Measurements from ENCODE around the gene RXRB.

The RXRB gene

DNA sequence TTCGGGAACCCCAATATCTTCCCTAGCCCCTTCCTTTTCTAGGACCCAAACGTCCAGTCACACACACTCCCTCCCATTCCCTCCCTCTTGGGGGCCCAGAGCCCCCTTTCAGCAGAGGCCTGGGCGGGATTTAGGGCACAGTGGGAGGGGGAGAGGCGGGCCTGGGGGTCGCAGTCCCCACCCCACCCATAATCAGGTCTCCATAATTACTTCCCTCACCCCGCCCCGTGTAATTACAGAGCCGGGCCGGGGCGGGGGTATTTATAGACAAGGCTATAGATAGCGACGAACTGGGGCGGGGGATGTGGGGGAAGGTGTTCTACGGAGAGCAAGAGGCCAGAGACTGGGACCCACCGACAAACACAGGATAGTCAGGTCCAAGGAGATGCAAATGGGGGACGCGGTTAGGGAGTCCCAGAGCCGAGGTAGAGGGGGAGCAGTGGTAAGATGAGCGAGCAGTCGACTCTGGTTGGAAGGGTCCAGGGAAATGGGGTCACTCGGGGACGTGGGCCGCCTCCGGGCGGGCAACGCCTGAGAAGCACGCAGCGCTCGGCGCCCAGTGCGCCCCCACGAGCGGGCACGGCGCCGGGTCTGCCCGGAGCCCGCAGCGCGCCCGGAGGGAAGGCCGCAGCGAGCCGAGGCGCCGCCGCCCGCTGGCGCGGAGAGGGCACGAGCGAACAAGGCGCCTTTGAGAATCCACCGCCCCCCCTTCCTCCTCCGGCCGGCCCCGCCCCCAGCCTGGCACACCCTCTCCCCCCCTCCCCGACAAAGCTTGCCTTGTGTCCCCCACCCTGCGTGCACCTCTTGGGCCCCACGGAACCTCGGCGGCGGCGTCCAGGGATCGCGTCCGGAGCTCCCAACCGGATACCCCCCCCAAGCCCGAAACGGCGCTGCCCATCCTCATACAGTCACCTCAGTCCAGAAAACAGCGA, 7.5 kb downstream of the RXRB start:
- no peak overlapping the region for H3K9ac ChIP-seq (ENCODE audit: low read length)

DNA sequence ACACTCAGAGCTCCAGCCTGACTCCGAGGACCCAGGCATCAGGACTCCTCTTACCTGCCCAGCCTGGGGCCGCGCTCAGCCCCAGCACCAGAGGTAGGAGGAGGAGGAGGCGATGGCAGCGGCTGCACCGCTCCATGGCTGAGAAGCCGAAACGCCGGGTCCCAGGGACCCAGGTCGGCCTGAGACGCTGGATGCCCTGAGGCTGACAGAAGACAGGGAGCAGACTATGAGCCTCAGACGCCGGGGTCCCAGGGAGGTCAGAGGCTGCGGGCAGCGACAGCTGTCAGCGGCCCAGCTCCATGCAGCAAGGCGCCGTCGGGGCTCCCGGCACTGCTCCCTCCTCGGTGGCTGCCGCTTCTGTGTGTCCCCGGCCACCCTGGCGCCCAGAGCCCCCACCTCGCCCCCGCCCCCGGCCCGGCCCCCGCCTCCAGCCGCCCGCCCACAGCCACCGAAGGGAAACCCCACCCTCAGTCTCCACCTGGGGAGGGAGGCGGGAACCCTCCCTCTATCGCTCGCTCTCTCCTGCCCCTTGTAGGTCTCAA, 8.3 kb downstream of the RXRB start, which contains the start of gene COL11A2:
Gene COL11A2, minus strand, starts transcription at position 363 of the 542 bp plus-strand sequence. Its CDS starts 227 bp downstream, at position 136.
- H3K36me3 ChIP-seq (ENCODE audit: control insufficient read depth, low read depth, low read length), result peaks cover 8% of the 10 kb centered on the region
- no peak within 1 kb of the TSS for H3K27ac ChIP-seq (ENCODE audit: low read length)
- peaks cover 10% of the 10 kb centered on the region for H3K4me1 ChIP-seq (ENCODE audit: control insufficient read depth, low read depth, low read length)
- H3K27me3 ChIP-seq (ENCODE audit: control insufficient read depth, insufficient read depth, low read length), result peaks cover 31% of the 10 kb centered on the region
- H3K4me3 ChIP-seq (ENCODE audit: low read length), result peak within 1 kb of the TSS; percentile 67
- H3K9ac ChIP-seq (ENCODE audit: low read length), result no peak within 1 kb of the TSS
- H3K9me3 ChIP-seq (ENCODE audit: control insufficient read depth, low read depth, low read length), result no peaks in the 10 kb centered on the region

More for the DNA sequence above, 7.5 kb downstream of the RXRB start:
- H3K9me3 ChIP-seq (ENCODE audit: control insufficient read depth, low read depth, low read length), result no peaks in the 10 kb centered on the region
- peak overlapping the region; percentile 67 for H3K4me3 ChIP-seq (ENCODE audit: low read length)
- H3K27ac ChIP-seq (ENCODE audit: low read length), result no peak overlapping the region
- peaks cover 10% of the 10 kb centered on the region for H3K4me1 ChIP-seq (ENCODE audit: control insufficient read depth, low read depth, low read length)
- peaks cover 8% of the 10 kb centered on the region for H3K36me3 ChIP-seq (ENCODE audit: control insufficient read depth, low read depth, low read length)
- H3K27me3 ChIP-seq (ENCODE audit: control insufficient read depth, insufficient read depth, low read length), result peaks cover 31% of the 10 kb centered on the region

DNA sequence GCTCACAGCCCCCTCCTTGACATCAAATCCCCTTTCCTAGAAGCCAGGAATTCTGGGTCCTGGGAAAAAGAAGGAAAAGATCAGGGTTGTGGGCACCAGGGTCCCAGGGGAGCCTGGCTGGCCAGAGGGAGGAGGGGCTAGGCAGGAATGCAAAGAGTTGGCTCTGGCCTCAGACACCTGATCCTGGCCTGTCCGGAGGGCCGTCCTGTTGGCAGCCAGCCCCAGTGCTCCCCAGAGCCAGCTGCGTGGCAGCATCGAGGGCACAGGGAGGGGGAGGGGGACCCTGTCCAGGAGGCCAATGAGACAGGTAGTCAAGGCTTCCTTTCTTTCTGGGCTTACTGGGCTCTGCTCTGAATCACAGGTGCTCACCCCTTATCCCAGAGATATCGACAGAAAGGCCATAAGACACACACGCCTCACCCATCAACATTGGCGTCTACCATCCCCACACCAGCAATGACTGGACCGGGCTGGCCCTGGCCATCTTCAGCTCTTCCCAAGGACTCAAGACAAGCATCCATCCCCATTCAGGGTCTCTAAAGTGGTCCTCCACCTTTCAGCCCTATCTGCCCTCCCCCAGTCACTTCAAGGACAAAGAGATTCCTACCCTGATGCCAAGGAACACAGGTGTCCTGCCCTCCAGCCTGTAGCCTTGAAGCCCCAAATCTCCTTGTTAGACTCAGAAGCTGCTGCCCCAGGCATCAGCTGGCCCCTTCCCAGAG, 8.9 kb downstream of the RXRB start:
- Histone ChIP-seq H3K9ac (ENCODE audit: low read length) (no peak overlapping the region), H3K4me1 (ENCODE audit: control insufficient read depth, low read depth, low read length) (peaks cover 10% of the 10 kb centered on the region), H3K27ac (ENCODE audit: low read length) (no peak overlapping the region), H3K36me3 (ENCODE audit: control insufficient read depth, low read depth, low read length) (peaks cover 8% of the 10 kb centered on the region), H3K4me3 (ENCODE audit: low read length) (peak overlapping the region; percentile 67), H3K27me3 (ENCODE audit: control insufficient read depth, insufficient read depth, low read length) (peaks cover 31% of the 10 kb centered on the region), H3K9me3 (ENCODE audit: control insufficient read depth, low read depth, low read length) (no peaks in the 10 kb centered on the region)

DNA sequence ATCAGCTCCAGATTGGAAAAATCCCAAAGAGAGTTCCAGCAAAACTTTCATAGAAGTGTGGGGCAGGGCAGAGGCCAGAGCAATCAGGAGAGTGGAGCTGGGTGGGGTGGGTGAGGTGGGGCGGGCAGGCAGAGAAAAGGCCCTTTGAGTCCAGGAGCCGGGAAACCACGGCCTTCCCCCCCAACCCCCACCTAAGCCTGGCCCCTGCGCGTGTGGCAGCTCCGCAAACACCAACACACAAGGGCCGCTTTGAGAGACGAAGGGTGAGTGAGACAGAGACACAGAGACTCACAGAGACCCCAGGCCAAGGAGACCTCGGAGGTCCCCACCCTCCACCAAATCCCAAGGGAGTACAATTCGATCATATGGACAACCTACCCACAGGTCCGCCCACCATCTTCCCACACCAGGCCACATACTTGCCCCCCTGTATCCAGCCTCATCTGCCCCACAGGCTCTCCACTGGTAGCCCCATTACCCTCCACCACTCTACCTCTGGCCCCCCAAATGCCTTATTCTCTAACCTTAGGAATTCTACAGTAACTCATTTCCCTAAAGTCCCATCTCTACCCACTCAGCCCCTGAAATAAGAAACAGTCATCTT, 9.9 kb downstream of the RXRB start:
- no peak overlapping the region for H3K4me3 ChIP-seq (ENCODE audit: low read length)
- H3K9ac ChIP-seq (ENCODE audit: low read length), result no peak overlapping the region
- H3K4me1 ChIP-seq (ENCODE audit: control insufficient read depth, low read depth, low read length), result peaks cover 10% of the 10 kb centered on the region
- H3K36me3 ChIP-seq (ENCODE audit: control insufficient read depth, low read depth, low read length), result peaks cover 2% of the 10 kb centered on the region
- no peaks in the 10 kb centered on the region for H3K9me3 ChIP-seq (ENCODE audit: control insufficient read depth, low read depth, low read length)
- no peak overlapping the region for H3K27ac ChIP-seq (ENCODE audit: low read length)
- peaks cover 31% of the 10 kb centered on the region for H3K27me3 ChIP-seq (ENCODE audit: control insufficient read depth, insufficient read depth, low read length)

DNA sequence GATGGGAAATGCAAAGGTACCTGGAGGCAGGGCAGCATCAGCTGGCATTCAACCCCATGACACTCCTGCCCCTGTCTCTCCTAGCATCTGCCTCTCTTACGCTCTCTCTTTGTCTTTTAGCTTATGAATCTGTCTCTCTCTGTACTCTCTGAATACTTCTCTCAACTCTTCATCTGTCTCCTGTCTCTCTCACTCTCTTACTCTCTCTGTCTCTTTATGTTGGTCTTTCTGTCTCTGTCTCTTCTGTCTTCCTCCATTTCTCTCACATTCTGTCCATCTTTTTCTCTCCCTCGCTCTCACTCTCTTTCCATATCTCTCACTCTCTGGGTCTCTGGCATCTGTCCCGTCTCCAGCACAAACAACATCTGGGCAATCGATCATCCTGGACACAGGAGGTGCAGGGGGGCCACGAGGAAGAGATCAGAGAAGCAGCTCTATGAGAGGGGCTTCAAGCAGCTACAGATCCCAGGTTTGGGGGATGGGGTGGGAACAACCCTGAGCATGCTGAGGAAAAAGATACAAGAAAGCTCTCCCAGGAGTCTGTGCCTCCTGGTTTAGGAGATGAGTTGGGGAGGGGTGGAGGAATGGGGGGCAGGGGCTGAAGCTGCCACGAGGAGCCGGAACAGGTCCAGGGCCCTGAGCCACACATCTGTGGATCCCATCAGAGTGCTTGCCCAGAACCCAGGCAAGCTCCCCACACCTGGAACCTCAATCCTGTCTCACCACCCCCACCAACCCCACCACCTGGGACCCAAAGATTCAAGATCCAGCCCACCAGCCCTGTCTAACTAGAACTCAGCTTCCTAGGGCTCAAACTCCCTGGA, 10.6 kb downstream of the RXRB start:
- peaks cover 10% of the 10 kb centered on the region for H3K4me1 ChIP-seq (ENCODE audit: control insufficient read depth, low read depth, low read length)
- H3K9ac ChIP-seq (ENCODE audit: low read length), result no peak overlapping the region
- H3K27ac ChIP-seq (ENCODE audit: low read length), result no peak overlapping the region
- no peaks in the 10 kb centered on the region for H3K9me3 ChIP-seq (ENCODE audit: control insufficient read depth, low read depth, low read length)
- H3K27me3 ChIP-seq (ENCODE audit: control insufficient read depth, insufficient read depth, low read length), result peaks cover 31% of the 10 kb centered on the region
- no peaks in the 10 kb centered on the region for H3K36me3 ChIP-seq (ENCODE audit: control insufficient read depth, low read depth, low read length)
- H3K4me3 ChIP-seq (ENCODE audit: low read length), result no peak overlapping the region

DNA sequence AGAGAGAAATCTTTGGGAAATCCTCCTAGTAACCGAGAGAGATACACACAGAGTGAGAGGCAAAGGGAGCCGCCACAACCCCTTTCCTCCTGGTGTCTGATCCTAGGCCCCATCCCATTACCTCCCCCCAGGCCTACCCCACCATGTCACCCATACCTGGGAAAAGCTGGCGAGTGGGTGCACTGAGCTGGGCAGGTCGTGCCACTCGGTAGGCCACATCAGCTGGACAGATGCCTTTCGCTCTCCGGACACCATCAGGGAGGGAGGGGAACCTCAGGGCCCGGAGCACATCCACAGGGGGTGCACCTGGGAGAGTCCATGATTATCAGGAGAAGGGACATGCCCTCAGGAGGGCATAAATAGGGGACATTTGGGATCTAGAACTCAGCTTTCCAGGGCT, 11.3 kb downstream of the RXRB start:
- Histone ChIP-seq H3K9me3 (ENCODE audit: control insufficient read depth, low read depth, low read length) (no peaks in the 10 kb centered on the region), H3K27ac (ENCODE audit: low read length) (no peak overlapping the region), H3K9ac (ENCODE audit: low read length) (no peak overlapping the region), H3K4me1 (ENCODE audit: control insufficient read depth, low read depth, low read length) (peaks cover 10% of the 10 kb centered on the region), H3K36me3 (ENCODE audit: control insufficient read depth, low read depth, low read length) (no peaks in the 10 kb centered on the region), H3K27me3 (ENCODE audit: control insufficient read depth, insufficient read depth, low read length) (peaks cover 31% of the 10 kb centered on the region), H3K4me3 (ENCODE audit: low read length) (no peak overlapping the region)

DNA sequence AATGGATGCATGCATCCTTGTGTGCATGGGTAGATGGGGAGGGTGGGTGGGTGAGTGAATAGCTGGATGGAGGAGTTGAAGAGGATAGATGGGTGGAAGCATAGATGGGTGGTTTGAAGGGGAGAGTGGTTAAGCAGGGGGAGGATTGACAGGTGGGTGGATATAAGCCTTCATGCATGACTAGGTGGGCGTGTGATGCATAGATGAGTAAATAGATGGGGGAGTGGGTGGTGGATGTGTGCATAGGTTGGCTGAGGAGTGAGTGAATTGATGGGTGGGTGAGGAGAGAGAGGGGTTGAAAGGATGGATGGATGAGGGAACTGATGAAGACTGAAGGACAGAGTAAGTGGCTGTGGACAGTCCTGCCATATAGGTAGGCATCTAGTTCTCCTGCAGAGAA, 12.7 kb downstream of the RXRB start:
- no peaks in the 10 kb centered on the region for H3K9me3 ChIP-seq (ENCODE audit: control insufficient read depth, low read depth, low read length)
- no peaks in the 10 kb centered on the region for H3K36me3 ChIP-seq (ENCODE audit: control insufficient read depth, low read depth, low read length)
- H3K27me3 ChIP-seq (ENCODE audit: control insufficient read depth, insufficient read depth, low read length), result peaks cover 21% of the 10 kb centered on the region
- H3K4me1 ChIP-seq (ENCODE audit: control insufficient read depth, low read depth, low read length), result peaks cover 10% of the 10 kb centered on the region
- H3K9ac ChIP-seq (ENCODE audit: low read length), result no peak overlapping the region
- no peak overlapping the region for H3K27ac ChIP-seq (ENCODE audit: low read length)
- H3K4me3 ChIP-seq (ENCODE audit: low read length), result no peak overlapping the region

DNA sequence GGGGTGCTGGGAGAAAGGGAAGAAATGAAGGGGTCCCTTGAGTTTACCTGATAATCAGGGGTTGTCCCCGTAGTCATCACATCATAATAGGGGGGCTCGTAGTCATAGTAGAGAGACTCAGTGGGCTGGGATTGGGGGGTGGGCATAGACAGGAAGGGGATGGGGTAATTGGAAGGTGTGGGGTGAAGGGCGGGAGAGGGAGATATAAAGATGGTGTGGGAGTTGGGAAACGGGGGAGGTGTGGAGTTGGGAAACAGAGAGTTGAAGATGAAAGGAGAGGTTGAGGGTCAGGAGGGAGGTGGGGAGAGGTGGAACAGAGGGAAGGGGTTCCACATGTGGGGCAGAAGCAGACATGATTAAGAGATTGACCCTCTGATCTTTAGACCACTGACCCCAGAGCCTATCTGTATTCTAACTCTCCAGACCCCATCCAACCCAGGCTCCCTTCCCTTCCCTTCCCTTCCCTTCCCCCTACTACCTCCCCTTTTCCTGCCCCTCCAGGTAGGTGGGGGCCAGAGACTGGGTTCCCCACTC, 14.7 kb downstream of the RXRB start:
- H3K27me3 ChIP-seq (ENCODE audit: control insufficient read depth, insufficient read depth, low read length), result peaks cover 2% of the 10 kb centered on the region
- H3K4me3 ChIP-seq (ENCODE audit: low read length), result no peak overlapping the region
- no peak overlapping the region for H3K27ac ChIP-seq (ENCODE audit: low read length)
- no peak overlapping the region for H3K9ac ChIP-seq (ENCODE audit: low read length)
- H3K4me1 ChIP-seq (ENCODE audit: control insufficient read depth, low read depth, low read length), result no peaks in the 10 kb centered on the region
- H3K36me3 ChIP-seq (ENCODE audit: control insufficient read depth, low read depth, low read length), result no peaks in the 10 kb centered on the region
- no peaks in the 10 kb centered on the region for H3K9me3 ChIP-seq (ENCODE audit: control insufficient read depth, low read depth, low read length)

DNA sequence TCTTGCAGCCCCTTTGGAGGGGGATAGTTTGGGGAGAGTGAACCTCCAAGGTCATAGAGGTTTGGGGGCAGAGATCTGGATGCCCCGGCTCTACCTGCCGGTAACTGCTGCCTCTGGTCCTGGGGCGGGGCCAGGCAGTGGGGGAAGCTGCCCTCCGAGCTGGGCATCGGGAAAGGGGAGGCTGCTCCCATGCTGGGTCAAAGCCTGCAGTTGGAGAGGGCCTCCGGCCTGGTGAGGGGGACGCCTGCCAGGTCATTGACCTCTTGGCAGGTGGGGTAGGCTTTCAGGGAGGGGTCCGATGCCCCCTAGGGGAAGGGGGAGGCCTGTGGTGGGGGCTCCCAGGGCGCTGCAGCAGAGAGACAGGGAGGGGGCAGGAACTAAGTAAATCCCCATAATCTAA, 15.3 kb downstream of the RXRB start:
- H3K27me3 ChIP-seq (ENCODE audit: control insufficient read depth, insufficient read depth, low read length), result no peaks in the 10 kb centered on the region
- no peaks in the 10 kb centered on the region for H3K4me1 ChIP-seq (ENCODE audit: control insufficient read depth, low read depth, low read length)
- H3K4me3 ChIP-seq (ENCODE audit: low read length), result no peak overlapping the region
- H3K9me3 ChIP-seq (ENCODE audit: control insufficient read depth, low read depth, low read length), result no peaks in the 10 kb centered on the region
- H3K36me3 ChIP-seq (ENCODE audit: control insufficient read depth, low read depth, low read length), result no peaks in the 10 kb centered on the region
- no peak overlapping the region for H3K27ac ChIP-seq (ENCODE audit: low read length)
- no peak overlapping the region for H3K9ac ChIP-seq (ENCODE audit: low read length)

DNA sequence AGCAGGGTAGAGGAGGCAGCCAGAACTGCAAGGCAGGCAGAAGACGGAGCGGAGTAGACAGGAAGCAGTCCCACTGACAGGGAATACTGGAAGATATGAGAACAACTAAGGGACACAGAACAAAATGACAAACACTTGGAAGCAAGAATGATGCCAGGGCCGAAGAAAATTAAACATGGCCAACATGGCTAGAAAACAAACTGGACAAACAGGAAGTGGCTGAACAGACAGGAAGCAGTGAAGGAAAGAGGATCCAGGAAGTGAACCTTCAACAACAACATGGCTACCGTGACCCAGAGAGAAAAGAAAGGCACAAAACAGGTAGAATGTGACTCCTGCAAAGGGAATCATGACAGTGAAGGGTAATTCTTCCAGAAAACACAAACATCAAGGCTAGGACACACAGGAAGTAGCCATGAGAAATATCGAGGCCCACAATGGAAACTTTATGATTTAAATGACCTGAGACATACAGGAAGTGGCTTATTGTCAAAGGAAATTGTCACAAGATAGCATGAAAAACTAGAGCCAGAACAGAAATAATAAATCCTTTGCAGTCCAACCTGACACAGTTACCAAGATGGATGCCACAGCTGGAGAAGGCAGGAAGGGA, 17.3 kb downstream of the RXRB start:
- H3K4me3 ChIP-seq (ENCODE audit: low read length), result no peak overlapping the region
- no peaks in the 10 kb centered on the region for H3K4me1 ChIP-seq (ENCODE audit: control insufficient read depth, low read depth, low read length)
- H3K9me3 ChIP-seq (ENCODE audit: control insufficient read depth, low read depth, low read length), result no peaks in the 10 kb centered on the region
- H3K27me3 ChIP-seq (ENCODE audit: control insufficient read depth, insufficient read depth, low read length), result no peaks in the 10 kb centered on the region
- H3K9ac ChIP-seq (ENCODE audit: low read length), result no peak overlapping the region
- H3K36me3 ChIP-seq (ENCODE audit: control insufficient read depth, low read depth, low read length), result no peaks in the 10 kb centered on the region
- no peak overlapping the region for H3K27ac ChIP-seq (ENCODE audit: low read length)

Data from iPS-18a (cell line).